Subcutaneous adipose tissue (tissue), 4 donors: ENCODE results near the gene GBF1. TPM values are rescaled to one million over a fixed set of nuclear protein-coding genes. Genes with fewer than 3 reads are reported as not detected.

Experiments
- CTCF ChIP-seq: fragments of 450-650 bp; IDR thresholded peaks from one replicate; pipeline ENCODE4 v1.5.1; 2016; ENCODE audit warnings: low read depth, mild to moderate bottlenecking, control low read depth, antibody characterized with exemption, moderate library complexity
- total RNA-seq, 4 donors: library from RNA; depleted of rRNA; stranded (reverse); fragments of >200 nt; gene quantifications; one replicate each; pipeline ENCODE4 v1.1.0, GENCODE V29; 2016

GBF1 gene
- total RNA-seq, 4 donors from 2014 or later: 21.6 to 34.3 (median 24.0) TPM

- TF ChIP-seq CTCF: no peak
Observed at GRCh38 chr10:102400076-102400475, 154.7 kb downstream of the GBF1 start.

GRCh38 chr10:102400598-102401341 is 155.4 kb downstream of the GBF1 start:
- no peak for TF ChIP-seq CTCF

GRCh38 chr10:102401342-102401654 is 156.0 kb downstream of the GBF1 start:
- no peak for TF ChIP-seq CTCF

GRCh38 chr10:102401735-102402511 is 156.6 kb downstream of the GBF1 start:
- no peak for TF ChIP-seq CTCF

- TF ChIP-seq CTCF: no peak
Observed at GRCh38 chr10:102402512-102402896, 157.2 kb downstream of the GBF1 start.

- no peak for TF ChIP-seq CTCF
Observed at GRCh38 chr10:102403115-102403514, 157.8 kb downstream of the GBF1 start.

- TF ChIP-seq CTCF: no peak
Observed at GRCh38 chr10:102404361-102405107, 159.2 kb downstream of the GBF1 start.
